GF-D8 (cell line): Measurements from ENCODE around the gene PRELP.
"Not testable (repeated sequence)": the region's sequence is repeated elsewhere in the genome, so short reads cannot be mapped to it uniquely, and the experiment has no call there.

ENCODE experiments used
- DNase-seq: peaks from one replicate; lab custom pipeline; 2025; lab: John Stamatoyannopoulos, UW

The PRELP gene

DNA sequence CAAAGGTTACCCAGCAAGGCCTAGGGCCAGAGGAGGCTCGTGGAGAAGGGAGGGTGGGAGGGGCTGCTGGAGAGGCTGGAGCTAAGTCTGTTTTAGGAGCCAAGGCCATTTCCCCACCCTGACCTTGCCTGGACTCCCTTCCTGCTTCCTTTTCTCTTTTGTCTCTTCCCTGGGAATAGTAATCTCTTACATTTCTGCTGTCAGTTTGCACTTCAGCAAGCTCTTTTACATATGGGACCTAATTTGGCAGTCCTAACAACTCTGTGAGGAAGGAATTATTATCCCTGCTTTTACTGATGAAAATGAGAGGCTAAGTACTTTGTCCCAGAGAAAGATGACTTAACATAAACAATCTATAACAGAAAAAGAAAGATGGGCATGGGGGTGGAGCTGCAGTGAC is 32.2 kb downstream of the PRELP start:
- DNase-seq: no peak

DNA sequence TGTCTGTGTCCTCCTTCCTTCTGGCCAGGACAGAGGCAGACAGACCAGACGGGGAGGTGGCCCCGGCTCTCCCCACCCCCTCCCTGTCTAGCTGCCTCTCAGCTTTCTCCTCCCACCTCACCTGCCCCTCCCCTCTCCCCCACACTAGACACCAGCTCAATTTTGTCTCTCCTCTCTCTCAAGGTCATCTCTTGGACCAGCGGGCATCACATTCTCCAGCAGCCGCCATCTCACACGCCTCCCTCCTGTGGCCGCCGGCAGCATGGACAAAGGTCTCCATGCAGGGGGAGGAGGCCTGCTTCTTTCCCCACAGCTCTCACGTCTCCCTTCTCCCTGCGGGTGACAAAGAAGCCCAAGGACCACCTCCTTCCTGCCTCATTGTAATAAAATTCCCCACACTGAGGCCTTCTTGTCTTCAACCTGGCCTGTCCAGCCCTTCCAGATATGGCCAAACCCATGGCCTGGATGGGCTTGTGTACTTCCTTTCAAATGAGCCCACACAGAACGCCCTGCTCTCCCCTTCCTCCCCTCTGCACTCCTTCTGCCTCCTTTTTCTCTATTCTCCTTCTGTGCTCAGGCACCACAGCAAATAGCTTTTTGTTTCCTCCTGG is 33.0 kb downstream of the PRELP start:
- DNase-seq: no peak

DNA sequence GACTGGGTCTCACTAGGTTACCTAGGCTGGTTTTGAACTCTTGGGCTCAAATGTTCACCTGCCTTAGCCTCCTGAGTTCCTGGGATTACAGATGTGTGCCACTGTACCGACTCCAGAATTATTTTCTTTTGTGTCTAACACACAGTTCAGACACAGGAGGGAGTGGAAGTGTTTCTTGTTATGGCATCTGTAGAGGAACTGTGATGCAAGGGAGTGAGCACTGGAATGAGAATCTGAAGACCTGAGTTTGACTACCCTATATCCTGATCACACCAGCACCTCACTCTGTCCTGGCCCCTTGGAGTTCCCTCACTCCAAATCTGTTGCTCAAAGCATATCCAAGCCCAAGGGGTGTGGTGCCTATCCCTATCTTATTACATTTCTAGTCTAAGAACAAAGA is 33.5 kb downstream of the PRELP start:
- no peak for DNase-seq

DNA sequence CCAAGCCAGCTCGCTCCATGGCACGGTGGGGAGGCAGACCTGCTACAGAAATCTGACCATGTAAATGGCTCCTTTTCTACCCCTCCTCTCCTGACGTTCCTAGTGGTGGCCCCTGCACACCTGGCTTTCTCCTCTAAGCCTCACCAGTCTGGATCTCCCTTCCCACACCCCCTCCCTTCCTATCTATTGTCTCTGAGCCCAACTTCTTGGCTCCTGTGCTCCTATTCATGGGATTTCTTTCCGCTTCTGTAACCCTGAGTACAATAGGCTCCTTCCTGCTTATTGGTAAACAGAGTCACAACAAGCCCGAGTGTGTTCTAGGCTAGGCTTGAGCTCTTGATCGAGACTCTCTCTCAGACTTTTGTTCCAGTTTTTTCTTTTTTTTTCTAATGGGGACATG is 35.9 kb downstream of the PRELP start:
- no peak for DNase-seq

DNA sequence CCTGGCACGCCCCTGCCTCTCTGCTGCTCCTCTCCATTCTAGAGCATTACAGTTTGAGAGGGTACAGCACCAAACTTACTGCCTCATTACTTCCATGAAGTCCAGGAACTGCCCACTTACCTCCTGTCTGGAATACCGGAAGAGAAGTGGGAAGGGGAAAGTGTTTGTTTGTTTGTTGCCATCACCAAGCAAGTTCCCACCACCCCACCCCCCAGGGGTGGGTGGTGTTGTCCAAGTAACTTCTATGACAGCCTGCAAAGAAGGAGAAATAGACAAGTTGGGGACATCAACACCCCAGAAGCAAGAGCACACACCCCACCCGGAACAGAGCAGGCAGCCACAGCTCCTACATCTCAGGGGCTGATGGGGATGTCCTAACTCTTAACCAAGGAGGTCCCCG is 36.3 kb downstream of the PRELP start:
- no peak for DNase-seq

GRCh38 chr1:203512517-203512847 is 36.9 kb downstream of the PRELP start:
- no peak for DNase-seq

DNA sequence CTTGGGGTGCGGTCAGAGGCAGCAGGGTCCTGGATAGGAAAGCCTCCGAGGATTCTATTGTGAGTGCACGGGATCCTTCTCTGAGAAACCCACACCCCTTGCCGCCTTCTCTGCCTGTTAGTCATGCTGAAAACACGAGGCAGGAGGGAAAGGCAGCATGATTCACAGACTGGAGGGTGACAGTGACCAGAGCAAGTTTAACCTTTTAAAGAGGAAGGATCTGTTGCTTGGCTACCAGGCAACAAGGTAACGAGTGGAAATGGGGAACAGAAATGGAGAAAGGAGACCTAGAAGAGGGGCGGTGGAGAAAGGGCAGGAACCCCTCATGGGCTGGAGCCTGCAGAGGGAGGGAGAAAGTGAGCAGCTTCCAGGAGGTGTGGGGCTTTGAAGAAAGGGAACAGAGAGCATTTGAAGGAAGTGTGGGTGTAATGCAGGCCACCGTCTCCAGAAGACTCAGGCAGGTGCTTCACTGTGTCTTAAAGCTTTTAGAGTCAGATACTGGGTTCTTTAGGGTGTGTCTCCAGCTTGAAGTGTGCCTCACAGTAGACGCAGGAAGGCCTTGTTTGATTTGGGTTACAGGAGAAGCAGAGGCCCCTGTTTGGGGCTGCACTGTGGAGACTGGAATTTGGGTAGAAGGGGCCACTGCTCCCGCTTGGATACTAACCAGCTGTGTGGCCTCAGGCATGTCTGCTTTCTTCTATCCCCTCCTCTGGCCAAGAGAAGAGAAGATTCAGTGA is 37.4 kb downstream of the PRELP start:
- DNase-seq: no peak

- DNase-seq: no peak
Measured at GRCh38 chr1:203513585-203514031, 38.0 kb downstream of the PRELP start.

DNA sequence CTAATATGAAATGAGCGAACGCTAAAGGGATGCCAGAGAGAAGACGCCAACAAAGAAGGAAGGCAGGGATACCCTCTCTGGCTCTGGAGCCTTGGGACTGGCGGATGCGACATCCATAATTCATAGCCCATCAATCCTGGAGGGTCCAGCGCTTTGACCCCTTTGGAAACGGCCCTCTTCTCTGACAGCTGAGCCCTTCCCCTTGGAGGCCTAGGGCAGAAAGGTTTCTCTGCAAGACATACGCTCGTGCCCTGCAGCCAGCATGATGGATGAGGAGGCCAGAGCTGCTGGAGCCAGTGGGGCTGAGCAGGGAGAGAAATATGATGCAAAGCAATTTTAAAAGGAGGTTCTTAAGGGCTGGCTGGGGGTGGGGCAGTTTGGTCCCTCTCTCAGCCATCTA is 40.6 kb downstream of the PRELP start:
- no peak for DNase-seq

GRCh38 chr1:203516906-203517305 is 41.3 kb downstream of the PRELP start:
- no peak for DNase-seq

- DNase-seq: no peak
Measured at GRCh38 chr1:203517426-203518110, 42.0 kb downstream of the PRELP start.

- DNase-seq: not testable (repeated sequence)
Measured at GRCh38 chr1:203518139-203518538, 42.5 kb downstream of the PRELP start.

DNA sequence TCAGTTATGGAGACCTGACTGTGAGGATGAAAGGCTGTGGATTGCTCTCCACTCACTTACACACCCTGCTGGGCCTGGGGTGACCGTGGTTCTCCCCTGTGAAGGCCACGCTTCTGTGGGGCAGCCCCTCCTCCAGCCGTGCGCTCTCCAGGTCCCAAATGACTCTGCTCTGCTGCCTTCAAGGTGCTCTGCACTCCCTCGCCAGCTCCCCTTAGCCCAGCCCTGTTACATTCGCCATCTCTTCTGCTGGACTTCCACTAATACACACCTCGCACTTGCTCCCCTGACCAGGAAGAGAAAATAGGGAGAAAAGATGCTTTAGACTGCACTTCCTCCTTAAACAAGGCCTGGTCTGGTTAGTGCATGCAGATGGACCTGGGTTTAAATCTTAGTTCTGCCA is 42.9 kb downstream of the PRELP start:
- no peak for DNase-seq

DNA sequence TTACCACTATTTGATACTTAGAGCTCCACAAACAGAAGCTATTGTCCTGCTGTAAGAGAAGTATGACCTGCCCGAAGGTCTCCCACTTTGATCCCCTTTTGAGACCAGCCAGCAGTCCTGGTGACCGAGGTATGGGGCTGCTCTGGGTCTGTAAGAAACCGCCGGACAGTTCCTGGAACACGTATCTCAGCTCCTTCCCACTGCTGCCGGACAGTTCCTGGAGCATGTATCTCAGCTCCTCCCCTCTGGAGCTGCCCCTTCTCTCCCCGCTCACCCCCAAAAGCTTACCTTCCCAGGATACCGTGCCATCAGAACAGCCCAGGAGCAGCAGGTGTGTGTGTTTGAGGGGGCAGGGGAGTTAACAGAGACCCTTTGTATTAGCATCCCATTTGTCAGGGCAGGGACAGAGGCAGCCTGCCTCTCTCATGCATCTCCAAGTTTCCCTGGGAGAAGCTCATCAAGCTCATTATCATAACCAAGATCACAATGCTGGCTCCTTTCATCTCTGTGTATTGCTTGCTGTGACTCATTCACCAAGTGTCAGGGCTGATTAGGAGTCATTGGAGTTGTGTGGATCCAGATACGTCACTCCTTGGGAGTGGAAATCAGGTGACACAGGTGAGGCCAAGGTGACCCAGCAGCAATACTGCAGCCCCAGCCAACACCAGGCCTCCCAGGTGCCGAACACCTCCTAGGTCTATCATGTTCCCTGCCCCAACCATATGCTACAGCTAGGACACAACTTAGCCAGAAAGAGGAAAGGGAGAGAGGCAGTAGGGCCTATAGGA is 43.6 kb downstream of the PRELP start:
- no peak for DNase-seq

DNA sequence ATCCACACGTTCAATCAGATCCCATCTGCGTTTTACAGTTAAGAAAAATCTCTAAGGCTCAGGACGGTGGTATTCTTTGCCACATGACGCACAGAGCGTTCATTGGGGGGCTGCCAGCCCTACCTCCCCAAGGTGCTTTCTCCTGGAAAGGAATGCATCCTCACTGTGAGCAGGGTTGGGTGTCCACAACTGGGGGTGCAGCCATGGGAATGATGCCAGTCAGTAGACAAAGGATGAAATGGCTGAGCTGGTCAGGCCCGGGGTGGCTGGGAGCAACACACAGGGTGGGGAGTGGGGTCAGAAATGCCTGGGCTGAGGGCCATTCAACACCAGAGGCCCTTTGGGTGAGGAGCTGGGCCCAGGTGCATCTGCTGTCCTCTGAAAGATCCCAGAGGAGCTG is 44.3 kb downstream of the PRELP start:
- no peak for DNase-seq

DNA sequence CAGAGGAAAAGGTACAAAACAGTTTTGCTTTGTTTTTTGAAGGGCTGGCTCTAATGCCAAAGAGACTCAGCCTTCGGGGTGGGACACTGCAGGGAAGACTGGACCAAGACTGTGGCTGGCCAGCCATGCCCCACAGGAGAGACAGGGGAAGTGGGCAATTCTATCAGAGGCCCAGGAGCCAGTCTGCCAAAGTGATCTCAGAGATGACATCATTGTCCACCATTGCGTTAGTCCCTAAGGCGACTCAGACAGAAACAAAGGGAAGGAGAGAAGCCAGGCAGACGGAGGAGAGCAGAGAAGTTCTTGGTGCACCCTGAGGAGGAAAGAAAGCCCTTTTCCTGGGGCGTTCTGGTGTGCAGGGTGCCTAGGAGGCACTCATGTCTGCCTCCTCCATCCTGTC is 44.7 kb downstream of the PRELP start:
- no peak for DNase-seq

DNA sequence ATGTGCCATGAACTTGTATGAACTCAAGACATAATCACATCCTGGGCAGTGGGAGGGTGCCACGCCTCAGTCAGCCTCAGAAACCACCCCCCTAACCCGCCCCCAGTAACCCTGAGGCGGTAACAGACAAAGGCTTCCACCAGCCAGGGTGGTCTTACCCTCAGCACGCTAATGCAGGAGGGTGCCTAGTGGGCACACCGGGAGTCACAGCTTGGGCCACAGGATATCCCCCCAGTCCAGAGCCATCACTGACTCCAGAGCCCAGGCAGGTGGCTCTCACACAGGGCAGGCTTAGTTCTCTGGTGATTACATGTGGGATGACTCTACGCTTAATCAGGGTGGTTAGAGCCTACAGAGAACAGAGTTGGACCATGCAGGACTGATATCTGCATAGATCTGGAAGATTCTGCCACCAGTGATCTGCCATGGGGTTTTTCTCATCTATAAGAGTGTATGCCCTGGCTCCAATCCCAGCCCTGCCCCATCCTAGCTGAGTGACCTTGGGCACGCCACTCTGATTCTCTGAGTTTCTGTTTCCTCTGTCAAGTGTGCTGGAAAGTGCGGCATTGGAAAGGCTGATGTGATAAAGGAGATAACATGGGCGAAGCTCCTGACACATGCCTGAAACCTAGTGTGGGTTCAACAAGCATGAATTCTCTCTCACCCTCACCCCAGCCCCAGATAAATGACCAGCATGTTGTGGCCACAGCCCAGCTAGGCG is 45.6 kb downstream of the PRELP start:
- DNase-seq: no peak

GRCh38 chr1:203521812-203522211 is 46.2 kb downstream of the PRELP start:
- DNase-seq: no peak

- no peak for DNase-seq
Measured at GRCh38 chr1:203522237-203522636, 46.6 kb downstream of the PRELP start.

- no peak for DNase-seq
Measured at GRCh38 chr1:203523667-203524066, 48.1 kb downstream of the PRELP start.

GRCh38 chr1:203524152-203524551 is 48.5 kb downstream of the PRELP start:
- no peak for DNase-seq

- no peak for DNase-seq
Measured at GRCh38 chr1:203524824-203525223, 49.2 kb downstream of the PRELP start.
